GM10266 (cell line): Measurements from ENCODE around the gene LTBP4.

Experiments used
- DNase-seq: peaks from one replicate; pipeline ENCODE4 v3.0.0; 2012; ENCODE audit errors: extremely low spot score
- TF ChIP-seq, protein P1 (sequence below): IDR thresholded peaks from 2 replicates; pipeline ENCODE4 v1.5.1; 2012; ENCODE audit warnings: mild to moderate bottlenecking, low read depth; ENCODE audit not compliant: control insufficient read depth, insufficient read depth; ENCODE audit errors: missing control alignments

The LTBP4 gene

DNA sequence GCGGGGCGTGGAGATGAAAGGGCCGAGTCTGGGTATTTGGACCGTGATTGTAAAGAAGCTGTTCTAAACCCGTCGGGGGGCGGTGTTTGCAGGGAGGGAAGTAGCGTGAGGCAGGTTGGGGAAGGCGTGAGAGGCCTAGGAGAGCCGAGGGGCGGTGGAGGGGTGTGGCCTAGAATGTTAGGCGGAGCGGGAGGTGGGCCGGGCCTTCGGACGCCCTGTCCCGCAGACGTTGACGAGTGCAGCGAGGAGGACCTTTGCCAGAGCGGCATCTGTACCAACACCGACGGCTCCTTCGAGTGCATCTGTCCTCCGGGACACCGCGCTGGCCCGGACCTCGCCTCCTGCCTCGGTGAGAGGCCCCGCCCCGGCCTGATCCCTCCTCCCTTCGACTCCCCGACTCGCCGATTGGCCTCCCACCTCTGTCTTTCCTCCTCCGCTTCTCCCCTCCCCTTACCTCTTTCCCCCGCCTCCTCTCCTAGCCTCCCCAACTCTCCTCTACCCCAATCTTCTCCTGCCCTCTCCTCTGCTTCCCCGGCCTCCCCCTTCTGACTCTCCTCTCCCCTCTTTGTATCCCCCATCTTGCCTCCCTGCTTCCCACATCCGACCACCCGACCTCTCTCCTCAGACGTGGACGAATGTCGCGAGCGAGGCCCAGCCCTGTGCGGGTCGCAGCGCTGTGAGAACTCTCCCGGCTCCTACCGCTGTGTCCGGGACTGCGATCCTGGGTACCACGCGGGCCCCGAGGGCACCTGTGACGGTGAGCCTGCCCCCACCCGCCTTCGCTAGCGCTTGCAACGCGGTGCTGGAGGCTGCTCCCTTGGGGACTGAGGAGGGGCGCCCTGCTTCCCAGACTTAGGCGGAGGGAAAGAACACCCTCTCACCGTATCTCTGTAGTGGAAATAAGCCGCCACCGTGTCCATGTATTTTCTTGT, 12.8 kb downstream of the LTBP4 start:
- peak; percentile 92 for DNase-seq
- TF ChIP-seq, protein P1, sequence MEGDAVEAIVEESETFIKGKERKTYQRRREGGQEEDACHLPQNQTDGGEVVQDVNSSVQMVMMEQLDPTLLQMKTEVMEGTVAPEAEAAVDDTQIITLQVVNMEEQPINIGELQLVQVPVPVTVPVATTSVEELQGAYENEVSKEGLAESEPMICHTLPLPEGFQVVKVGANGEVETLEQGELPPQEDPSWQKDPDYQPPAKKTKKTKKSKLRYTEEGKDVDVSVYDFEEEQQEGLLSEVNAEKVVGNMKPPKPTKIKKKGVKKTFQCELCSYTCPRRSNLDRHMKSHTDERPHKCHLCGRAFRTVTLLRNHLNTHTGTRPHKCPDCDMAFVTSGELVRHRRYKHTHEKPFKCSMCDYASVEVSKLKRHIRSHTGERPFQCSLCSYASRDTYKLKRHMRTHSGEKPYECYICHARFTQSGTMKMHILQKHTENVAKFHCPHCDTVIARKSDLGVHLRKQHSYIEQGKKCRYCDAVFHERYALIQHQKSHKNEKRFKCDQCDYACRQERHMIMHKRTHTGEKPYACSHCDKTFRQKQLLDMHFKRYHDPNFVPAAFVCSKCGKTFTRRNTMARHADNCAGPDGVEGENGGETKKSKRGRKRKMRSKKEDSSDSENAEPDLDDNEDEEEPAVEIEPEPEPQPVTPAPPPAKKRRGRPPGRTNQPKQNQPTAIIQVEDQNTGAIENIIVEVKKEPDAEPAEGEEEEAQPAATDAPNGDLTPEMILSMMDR: no peak

DNA sequence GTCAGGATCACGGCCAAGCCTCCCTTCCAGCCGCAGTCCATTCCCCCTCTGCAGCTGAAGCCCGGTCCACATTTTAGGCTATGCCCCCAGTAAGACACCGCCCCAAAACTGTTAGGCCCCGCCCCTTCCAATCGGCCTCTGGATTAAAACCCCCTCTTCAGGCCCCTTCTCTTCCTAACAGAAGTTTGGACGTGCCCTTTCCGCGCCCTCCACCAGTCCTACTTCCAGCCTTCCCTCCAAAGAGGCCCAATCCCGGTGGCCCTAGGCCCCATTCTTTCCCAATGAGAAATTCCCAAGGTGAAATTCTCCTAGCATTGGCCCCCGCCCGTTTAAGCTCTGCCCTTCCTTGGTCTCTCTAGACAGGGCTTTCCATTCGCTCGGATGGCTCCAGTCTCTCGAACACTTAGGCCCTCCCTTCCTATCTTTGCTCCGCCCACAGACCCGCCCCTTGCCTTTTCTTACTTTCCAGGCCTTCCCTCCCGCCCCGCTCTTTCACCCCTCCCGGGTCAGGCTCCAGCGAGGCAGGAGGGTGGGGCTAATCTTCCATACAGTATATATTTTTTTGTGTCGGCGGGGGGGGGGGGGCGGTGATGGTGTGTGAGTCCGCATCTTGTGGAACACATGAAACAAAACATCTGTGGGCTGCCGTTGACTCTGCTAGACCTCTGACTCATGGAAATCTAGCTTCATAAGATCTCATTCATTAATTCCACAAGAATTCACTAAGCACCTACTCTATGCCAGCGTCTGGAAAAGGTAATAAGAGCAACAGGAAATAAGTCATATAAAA, 13.6 kb downstream of the LTBP4 start:
- peak; percentile 74 for DNase-seq
- TF ChIP-seq, protein P1: no peak

DNA sequence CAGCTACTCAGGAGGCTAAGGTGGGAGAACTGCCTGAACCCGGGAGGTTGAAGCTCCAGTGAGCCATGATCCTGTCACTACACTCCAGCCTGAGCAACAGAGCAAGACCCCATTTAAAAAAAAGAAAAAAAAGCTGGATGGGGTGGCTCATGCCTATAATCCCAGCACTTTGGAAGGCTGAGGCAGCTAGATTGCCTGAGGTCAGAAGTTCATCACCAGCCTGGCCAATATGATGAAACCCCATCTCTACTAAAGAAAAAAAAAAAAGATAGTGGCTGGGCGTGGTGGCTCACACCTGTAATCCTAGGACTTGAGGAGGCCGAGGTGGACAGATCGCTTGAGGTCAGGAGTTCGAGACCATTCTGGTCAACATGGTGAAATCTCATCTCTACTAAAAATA, 15.0 kb downstream of the LTBP4 start:
- TF ChIP-seq, protein P1: no peak
- DNase-seq: no peak

DNA sequence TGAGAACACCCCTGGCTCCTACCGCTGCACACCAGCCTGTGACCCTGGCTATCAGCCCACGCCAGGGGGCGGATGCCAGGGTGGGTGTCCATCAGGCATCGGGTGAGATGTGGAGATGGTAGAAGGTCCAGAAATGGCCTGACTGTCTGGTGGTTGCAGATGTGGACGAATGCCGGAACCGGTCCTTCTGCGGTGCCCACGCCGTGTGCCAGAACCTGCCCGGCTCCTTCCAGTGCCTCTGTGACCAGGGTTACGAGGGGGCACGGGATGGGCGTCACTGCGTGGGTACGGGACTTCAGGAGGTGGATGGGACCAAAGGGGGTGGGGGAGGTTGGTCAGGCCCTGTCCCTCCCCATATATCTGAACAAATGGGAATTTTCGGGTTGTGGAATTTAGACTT, 15.8 kb downstream of the LTBP4 start:
- DNase-seq: no peak
- TF ChIP-seq, protein P1: no peak

DNA sequence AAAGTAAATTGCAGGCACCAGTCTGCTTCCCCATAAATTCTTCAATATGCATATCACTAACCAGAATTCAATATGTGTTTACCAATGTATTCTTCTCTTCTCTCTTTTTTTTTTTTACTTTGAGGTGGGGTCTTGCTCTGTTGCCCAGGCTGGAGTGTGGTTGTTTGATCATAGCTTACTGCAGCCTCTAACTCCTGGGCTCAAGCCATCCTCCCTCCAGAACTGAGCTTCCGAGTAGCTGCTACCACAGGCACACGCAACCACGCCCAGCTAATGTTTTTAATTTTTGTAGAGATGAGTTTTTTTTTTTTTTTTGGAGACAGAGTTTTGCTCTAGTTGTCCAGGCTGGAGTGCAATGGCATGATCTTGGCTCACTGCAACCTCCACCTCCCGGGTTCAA, 16.8 kb downstream of the LTBP4 start:
- DNase-seq: no peak
- TF ChIP-seq, protein P1: no peak

DNA sequence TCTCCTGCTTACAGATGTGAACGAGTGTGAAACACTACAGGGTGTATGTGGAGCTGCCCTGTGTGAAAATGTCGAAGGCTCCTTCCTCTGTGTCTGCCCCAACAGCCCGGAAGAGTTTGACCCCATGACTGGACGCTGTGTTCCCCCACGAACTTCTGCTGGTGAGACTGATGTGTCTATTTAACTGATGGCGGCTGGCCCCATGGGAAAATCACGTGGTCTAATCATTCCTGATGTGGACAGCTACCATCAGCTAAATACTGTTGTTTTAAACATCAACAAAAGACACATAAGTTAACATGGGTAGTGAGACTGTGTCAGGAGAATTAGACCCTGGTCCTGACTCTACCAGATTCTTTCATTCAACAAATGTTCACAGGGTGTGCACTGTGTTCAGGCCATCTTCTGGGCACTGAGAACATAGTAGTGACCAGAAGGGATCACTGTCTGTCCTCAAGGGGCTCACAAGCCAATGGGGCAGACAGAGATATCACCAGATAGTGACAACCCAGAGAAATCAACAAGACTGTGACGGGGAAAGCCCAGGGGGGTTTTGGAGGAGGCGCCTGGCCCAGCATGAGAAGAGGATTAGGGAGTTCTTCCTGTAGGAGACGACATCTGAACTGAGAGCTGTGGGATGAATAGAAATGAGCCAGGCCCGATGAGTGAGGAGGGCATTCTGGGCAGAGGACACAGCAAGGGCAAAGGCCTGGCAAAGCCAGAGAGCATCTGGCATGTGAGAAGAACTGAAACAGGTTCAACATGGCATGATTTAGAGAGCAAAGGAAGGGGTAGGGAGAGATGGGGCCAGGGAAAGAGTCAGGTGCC, 18.4 kb downstream of the LTBP4 start:
- no peak for DNase-seq
- TF ChIP-seq, protein P1: no peak
